GM19467 (cell line): Measurements from ENCODE around the gene PTTG1.

ENCODE experiments used
- ATAC-seq: cut with Tn5 transposase; IDR thresholded peaks from one replicate; pipeline ENCODE4 v1.9.1; 2021; ENCODE audit warnings: mild to moderate bottlenecking, moderate library complexity; ENCODE audit not compliant: unreplicated experiment

The PTTG1 gene

DNA sequence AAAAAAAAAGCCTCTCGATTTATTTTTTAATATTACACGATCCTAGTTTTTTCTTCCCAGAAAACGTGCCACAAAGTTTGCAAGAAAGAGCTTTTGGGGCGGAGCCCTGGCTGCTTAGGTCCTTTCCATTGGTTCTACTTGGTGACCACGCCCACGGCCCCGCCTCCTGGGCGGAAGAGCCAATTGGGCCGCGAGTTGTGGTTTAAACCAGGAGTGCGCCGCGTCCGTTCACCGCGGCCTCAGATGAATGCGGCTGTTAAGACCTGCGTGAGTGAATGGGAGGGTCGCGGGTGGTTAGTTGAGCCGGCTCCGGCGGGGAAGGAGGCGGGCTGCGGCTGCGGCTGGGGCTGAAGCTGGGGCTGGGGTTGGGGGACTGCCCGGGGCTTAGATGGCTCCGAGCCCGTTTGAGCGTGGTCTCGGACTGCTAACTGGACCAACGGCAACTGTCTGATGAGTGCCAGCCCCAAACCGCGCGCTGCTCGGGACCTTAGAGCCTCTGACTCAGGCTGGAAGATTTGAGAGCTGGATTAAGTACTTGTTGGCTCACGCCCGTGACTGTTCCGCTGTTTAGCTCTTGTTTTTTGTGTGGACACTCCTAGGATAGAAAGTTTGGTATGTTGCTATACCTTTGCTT lies at the start of gene PTTG1:
PTTG1 (plus strand) TSS at position 231 of the 634 bp plus-strand sequence. CDS start 458 bp downstream, outside the sequence.
- ATAC-seq = peak; percentile 67

DNA sequence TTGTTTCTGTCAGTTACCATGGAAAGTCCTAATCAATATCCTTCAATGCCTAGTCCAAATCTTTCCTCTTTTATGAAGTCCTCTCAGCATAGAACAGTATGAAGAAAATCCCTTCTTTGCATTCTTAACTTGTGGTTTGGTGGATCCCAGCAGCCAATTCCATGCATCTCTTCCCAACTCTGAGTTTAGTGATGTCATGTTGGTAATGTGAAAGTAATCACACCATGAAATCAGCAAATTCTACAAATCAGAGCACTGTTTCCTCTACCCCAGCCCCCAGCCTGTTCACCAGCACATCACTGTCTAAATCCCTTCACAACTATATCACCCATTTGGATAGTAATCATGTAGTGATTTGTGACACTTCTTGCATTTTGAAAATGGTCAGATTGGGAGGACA lies 46.5 kb upstream of the PTTG1 start:
- no peak for ATAC-seq

DNA sequence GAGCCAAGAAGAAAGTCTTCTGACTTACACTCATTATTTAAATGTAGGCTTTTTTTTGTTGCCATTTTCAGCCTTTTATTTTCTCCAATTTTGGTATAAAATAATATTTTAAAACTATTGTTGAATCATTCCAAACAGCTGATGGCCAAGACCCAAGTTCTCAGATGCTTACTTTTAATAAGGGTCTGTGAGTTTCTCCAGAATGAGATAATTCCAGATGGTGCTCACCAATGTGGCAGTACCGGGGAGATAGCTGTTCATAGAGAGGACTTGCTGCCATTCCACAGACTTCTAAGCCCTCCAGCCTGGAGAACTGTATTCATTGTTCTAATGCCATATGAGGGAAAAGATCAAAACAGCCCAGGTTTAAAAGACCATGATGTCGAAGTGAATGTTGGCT lies 46.0 kb upstream of the PTTG1 start:
- no peak for ATAC-seq

- ATAC-seq = no peak
Measured at GRCh38 chr5:160376416-160376815, 45.2 kb upstream of the PTTG1 start.

GRCh38 chr5:160377651-160378050 lies 44.0 kb upstream of the PTTG1 start:
- no peak for ATAC-seq

DNA sequence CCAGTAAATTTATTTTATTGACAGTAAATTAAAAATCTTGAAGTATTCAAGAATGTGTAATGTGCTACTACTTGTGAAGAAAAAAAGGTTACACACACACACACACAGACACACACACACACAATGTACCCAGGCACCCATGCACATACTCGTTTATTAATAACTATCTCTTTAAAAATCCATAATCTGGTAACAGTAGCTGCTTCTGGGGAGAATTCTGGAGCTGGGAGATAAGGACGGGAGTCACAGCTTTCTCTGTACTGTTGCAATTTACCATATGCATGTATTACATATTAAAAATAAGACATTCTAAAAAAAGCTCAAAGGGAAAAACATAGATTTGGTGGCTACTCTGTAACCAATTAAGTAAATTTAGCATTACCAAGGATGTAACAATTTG lies 43.3 kb upstream of the PTTG1 start:
- ATAC-seq = no peak

DNA sequence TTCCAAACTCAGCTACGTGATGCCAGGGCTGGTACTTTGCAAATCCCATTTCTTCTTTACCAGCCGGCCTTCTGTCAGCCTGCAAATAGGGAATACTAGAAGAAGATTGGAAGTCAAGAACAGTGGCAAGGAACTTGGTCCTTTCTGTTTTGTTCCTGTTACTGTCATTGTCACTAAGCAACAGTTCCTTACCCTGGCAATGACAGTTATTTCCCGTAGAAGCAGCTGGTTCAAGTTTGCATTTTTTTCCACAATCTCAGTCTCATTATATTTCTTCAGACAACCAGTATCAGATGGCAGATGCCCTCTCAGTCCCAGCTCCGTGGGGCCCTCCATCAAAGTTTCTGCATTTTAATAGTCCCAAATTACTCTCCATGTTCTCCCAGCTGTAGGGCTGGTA lies 42.1 kb upstream of the PTTG1 start:
- ATAC-seq = no peak

GRCh38 chr5:160380041-160380440 lies 41.6 kb upstream of the PTTG1 start:
- no peak for ATAC-seq

DNA sequence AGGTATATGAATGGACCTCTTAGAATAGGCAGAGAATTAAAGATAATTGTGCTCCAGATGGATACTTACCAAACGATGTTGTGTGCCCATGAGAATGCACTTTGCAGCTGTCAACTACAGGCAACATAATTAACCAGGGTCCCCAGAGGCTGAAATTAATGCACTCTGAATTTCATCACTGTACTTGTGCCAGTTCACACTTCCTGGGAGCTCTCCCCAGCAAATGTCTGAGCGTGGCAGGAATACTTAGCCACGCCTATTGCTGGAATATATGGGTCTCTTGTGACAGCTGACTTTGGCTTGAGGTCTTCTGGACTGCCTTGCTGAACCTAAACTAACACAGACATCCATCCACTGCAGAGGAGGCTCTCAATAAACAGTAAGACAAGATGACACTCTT lies 39.3 kb upstream of the PTTG1 start:
- ATAC-seq = no peak

- ATAC-seq = no peak
Measured at GRCh38 chr5:160384681-160385080, 37.0 kb upstream of the PTTG1 start.

DNA sequence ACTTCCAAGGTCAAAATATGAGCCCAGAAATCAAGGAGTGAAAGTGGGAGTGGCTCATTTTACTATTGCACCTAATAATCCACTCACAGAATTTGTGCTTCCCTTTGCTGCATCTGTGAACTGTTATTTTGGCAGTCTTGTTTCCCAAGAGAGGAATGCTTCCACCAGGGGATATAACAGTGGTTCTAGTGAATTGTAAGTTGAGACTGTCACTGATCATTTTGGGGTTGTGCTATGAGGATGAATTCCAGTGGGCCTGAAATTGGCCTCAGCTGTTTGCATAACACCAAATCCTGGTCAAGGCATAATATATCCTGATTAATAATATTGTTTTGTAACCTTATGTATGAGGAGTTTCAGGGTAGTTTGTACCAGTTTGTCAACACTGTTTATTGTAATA lies 36.2 kb upstream of the PTTG1 start:
- ATAC-seq = no peak

- no peak for ATAC-seq
Measured at GRCh38 chr5:160387445-160387844, 34.2 kb upstream of the PTTG1 start.

GRCh38 chr5:160390787-160391696 lies 30.6 kb upstream of the PTTG1 start:
- no peak for ATAC-seq

- no peak for ATAC-seq
Measured at GRCh38 chr5:160395111-160395510, 26.5 kb upstream of the PTTG1 start.

DNA sequence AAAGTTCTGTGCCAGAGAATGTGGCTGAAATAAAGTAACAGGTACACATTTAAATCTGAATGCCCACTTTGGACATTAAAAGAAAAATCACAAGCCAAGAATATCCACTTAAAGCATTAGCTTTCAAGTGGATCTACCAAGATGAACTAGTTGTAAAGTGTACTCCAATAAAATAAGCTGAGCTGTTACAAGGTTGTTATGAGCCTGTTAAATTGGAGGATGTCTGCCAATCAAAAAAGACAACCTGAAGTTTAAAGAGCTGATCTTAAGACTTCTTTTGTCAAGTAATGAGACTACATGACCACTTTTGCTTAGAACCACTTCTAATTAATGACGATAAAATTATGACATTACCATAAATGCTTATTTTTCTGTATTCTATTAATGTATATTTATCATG lies 24.2 kb upstream of the PTTG1 start:
- ATAC-seq = no peak

DNA sequence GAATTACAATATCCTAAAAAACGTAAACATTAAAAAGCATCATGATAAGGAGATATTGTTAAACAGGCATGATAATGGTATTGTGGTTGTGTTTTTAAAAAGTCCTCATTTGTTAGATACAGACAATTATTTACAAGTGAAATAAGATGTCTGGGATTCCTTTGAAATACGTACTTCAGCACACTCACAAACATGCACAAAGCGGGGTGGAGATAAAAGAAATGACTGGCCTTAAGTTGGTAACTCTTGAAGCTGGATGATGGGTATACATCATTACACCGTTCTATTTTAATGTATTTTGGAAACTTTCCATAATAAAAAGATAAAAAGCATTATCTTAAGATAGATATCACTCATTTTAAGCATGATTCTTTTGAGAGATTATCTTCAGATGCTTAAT lies 22.8 kb upstream of the PTTG1 start:
- ATAC-seq = no peak

- ATAC-seq = peak; percentile 78
Measured at GRCh38 chr5:160399402-160400353, 22.0 kb upstream of the PTTG1 start, which contains the start of gene FAM200C. TSS of gene FAM200C (minus strand) at chr5:160400054. CDS start at chr5:160395490, 4,564 bp downstream.

DNA sequence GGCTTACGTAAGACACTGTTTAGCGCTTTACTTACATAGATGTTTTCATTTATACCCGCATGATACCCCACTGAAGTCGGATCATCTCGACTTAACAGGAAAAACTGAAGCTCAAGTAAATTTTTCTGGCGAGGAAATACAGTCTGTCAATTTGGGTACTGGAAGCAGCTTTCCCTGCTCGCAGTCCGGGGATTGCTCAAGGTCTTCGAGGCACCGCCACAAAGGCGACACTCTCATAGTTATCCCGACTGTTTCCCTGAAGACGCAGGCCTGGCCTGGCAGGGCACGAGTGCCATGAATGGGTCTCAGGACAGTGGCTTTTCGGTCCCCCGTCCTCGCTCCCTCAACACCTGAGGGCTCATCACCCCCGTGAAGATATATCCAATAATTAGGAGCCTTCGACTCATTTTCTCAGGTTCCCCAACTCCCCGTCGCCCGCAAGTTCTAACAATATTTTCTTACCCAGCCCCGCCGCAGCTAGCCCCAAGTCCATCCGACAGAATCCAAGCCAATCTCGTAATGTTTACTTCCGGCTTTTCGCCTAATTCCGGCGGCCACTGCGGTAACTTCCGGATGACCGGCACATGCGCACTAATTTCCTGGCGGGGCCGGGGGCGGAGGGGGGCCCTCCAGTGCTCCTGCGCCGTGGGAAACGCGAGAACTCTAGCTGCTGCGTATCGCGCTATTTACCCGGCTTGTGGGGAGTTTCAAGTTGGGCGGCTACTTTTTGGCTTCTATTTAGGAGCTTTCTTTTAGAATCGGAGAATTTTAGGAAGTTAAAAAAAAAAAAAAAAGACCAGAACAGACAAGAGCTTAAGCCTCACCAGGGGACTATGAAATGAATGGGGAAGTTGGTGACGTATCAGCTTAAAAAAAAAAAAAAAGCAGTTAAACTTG lies 2.8 kb upstream of the PTTG1 start, which contains the start of gene SLU7:
SLU7 (minus strand) TSS at position 521 of the 897 bp plus-strand sequence. CDS start 3,787 bp downstream, outside the sequence.
- peak; percentile 59 for ATAC-seq

DNA sequence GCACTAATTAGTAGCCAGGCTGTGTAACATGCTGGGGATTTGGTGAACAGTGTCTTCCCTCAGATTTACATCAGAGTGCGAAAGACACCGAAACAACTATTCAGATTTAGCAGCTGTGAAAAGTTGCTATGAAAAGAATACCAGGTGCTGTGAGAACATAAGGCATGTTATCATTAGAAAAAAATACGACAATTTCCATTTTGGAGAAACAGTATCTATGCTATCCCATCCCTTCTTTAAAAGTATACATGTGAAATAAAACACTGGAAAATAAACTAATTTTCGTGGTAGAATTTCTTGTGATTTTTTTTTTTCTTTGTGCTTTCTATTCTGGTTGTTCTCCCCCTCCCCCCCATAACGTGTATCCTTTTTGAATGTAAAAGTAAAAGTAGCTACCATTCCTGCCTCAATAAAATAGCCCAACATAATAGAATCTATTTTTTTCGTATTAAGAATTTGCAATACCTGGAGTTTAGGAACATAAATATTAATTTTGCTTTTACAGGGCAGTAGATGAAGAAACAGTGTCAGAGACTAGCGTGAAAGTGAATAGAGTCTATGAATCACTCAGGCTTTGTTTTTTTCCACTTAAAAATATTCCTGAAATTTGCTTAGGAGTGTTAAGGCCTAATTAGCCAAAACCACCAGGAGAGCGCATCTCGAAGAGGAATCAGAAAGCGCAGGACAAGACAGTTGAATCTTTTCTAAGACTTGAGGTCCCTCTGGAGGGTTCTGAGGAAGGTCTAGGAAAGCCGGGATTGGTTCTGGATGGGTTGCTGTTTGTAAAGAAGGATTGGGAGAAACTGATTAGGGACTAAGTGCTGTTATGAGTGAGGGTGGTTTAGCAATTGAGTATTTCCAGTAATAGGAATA lies 2.0 kb upstream of the PTTG1 start:
- no peak for ATAC-seq
